GM12892 (cell line): ENCODE measurements around the gene MRPL44.

Experiments
- DNase-seq: peaks from one replicate; pipeline ENCODE4 v3.0.0; 2011; ENCODE audit not compliant: insufficient read length
- FAIRE-seq: peaks from 2 replicates; lab custom pipeline; 2011; peaks lifted over from hg19 to GRCh38; lab: Jason Lieb, UNC
- POLR2A ChIP-seq: IDR thresholded peaks from 2 replicates; pipeline ENCODE4 v1.6.1; 2011; ENCODE audit warnings: low read depth, low read length, control low read depth
- POLR2AphosphoS5 ChIP-seq: IDR thresholded peaks from 2 replicates; pipeline ENCODE4 v1.6.1; 2011; ENCODE audit warnings: low read depth, low read length, control low read depth
- TAF1 ChIP-seq: IDR thresholded peaks from 2 replicates; pipeline ENCODE4 v1.6.1; 2011; ENCODE audit warnings: low read depth, mild to moderate bottlenecking, control low read depth, low read length, borderline replicate concordance

The MRPL44 gene

DNA sequence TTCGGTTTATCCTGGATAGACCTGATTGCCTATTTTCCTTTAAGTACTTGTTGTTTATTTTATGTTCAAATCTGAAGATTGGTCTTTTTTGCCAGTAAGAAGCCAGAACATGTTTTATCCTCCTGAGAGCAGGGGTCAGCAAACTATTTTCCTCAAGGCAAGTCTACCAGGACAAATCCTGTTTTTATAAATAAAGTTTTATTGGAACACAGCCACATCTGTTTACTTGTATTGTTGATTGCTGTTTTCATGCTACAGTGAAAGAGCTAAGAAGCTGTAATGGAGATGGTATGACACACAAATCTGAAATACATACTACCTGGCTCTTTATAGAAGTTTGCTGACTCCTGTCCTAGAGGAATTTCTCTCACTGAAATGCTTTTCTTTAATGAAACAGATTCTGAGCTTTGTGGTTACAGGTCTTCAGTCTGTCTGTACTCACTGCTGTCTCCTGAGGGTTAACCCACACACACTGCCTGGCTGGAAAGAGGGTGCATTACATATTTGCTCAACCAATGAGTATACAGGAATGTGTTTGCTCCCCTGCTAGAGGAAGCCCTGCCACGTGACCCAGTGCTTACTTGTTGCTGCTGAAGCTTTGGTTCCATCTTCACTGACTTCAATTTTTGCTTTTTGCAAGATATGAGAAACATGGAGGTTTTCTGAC, 22.6 kb downstream of the MRPL44 start:
- DNase-seq (no peak), FAIRE-seq (no peak)
- no peak for TF ChIP-seq POLR2AphosphoS5
- no peak for TF ChIP-seq POLR2A
- TF ChIP-seq TAF1, result no peak

- FAIRE-seq, result no peak
- no peak for TF ChIP-seq POLR2AphosphoS5
- no peak for DNase-seq
These were observed 23.1 kb downstream of the MRPL44 start for GRCh38 chr2:223980397-223980735.

- TF ChIP-seq TAF1 (no peak), POLR2AphosphoS5 (no peak), POLR2A (no peak)
- FAIRE-seq (no peak), DNase-seq (no peak)
These were observed 23.5 kb downstream of the MRPL44 start for GRCh38 chr2:223980803-223981202.

- TF ChIP-seq POLR2AphosphoS5, result no peak
- TF ChIP-seq POLR2A, result no peak
- TF ChIP-seq TAF1, result no peak
- FAIRE-seq (no peak), DNase-seq (no peak)
These were observed 24.0 kb downstream of the MRPL44 start for GRCh38 chr2:223981241-223981640.

GRCh38 chr2:223989206-223989855, 32.1 kb downstream of the MRPL44 start:
- no peak for TF ChIP-seq TAF1
- no peak for TF ChIP-seq POLR2AphosphoS5
- TF ChIP-seq POLR2A, result no peak
- FAIRE-seq (no peak), DNase-seq (no peak)

- FAIRE-seq (no peak), DNase-seq (no peak)
- TF ChIP-seq TAF1 (no peak), POLR2A (no peak), POLR2AphosphoS5 (no peak)
These were observed 32.6 kb downstream of the MRPL44 start for GRCh38 chr2:223989856-223990232.

DNA sequence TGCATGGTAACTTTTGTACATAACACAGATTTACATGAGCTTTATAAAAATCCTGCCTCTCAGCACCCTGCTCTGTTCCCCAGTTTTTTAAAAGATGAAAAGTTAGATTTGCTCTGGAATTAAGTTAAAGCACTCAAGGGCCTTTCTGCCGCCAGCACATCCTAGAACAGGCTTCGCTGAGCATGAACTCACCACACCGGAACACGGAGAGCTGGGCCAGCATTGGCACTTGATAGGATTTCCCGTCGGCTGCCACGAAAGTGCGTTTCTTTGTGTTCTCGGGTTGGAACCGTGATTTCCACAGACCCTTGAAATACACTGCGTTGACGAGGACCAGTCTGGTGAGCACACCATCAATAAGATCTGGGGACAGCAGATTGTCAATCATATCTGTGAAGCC, 34.3 kb downstream of the MRPL44 start:
- no peak for FAIRE-seq
- no peak for DNase-seq
- TF ChIP-seq TAF1, result no peak
- no peak for TF ChIP-seq POLR2AphosphoS5
- no peak for TF ChIP-seq POLR2A

DNA sequence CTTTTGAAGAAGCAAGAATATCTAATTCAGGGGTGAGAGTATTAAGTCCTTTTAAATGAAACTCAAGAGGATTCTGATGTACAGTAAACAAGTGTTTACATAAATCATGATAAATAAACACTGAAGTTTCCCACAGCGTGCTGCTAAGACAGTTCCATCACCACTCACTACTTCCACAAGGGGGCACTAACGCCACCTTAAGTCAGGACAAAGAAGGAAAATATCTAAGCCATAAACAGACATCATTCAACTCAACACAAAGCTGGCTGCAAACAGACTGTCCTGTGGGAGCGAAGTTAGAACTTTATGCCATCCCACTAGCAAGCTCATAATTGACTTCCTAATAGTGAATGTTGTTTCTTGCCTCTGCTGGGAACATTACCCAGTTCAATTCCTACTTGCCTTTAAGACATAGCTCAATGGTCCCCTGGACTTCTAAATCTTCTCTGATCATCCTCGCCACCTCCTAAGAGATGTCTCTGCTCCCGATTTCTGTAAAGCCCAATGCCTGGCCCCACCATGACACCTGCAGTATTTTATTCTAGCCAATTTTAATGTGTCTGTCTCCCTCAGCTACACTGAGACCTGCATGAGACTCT, 36.5 kb downstream of the MRPL44 start:
- no peak for TF ChIP-seq TAF1
- FAIRE-seq (peak; percentile 92), DNase-seq (peak; percentile 21)

DNA sequence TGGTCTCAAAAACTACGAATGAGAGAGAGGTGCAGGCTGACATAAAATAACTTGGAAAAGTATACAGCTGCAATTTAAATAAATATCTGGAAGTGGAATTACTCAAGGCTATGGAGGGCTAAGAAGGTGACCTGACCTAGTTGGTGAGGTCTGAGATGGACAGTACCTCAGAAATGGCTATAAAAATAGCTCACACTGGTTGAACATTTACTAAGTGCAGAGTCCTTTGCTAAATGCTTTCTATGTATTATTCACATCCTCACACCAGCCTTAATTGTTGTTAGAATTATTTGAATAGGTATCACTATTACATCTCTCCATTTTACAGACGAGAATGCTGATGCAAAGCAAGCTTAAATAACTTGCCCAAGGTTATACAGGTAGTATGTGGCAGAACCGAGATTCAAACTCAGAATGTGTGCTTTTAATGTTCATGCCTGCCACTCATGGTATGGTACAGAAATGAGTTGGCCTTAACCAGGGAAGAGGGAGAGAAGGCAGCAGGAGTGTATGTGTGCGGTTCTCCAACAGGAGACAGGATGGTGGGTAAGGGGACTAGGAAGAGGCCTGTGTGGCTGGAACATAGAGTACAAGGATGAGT, 37.4 kb downstream of the MRPL44 start:
- DNase-seq (no peak), FAIRE-seq (no peak)
- no peak for TF ChIP-seq POLR2A
- TF ChIP-seq POLR2AphosphoS5, result no peak
- no peak for TF ChIP-seq TAF1

- no peak for DNase-seq
- no peak for FAIRE-seq
- no peak for TF ChIP-seq POLR2A
- no peak for TF ChIP-seq TAF1
- TF ChIP-seq POLR2AphosphoS5, result no peak
These were observed 38.3 kb downstream of the MRPL44 start for GRCh38 chr2:223995569-223995968.

- no peak for FAIRE-seq
- DNase-seq, result no peak
- TF ChIP-seq POLR2A (no peak), POLR2AphosphoS5 (no peak), TAF1 (no peak)
These were observed 39.1 kb downstream of the MRPL44 start for GRCh38 chr2:223996391-223996790.

DNA sequence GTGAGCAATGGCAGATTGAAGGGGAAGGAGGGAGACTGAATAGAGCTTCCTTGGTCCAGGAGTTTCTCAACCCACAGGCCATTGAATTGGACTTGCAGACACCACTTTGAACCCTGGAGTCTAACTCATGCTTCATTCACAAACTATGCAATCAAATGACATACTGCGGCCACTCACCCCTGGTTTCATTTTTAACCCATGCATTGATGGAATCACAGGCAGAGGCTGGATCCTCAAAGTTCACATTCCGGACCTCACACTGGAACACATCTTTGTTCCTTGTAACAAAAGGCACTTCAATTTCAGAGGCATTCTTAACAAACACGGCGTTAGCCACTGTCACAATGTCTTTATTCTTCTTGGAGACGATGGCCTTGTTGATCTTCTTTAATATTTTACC, 40.7 kb downstream of the MRPL44 start:
- no peak for FAIRE-seq

More for the DNA sequence above, 40.7 kb downstream of the MRPL44 start:
- TF ChIP-seq POLR2A (no peak), TAF1 (no peak), POLR2AphosphoS5 (no peak)
- no peak for DNase-seq
